Lower leg skin (tissue), 4 donors: ENCODE measurements around the gene STRIP1. TPM values are rescaled to one million over a fixed set of nuclear protein-coding genes. Genes with fewer than 3 reads are reported as not detected.
A peak's percentile ranks its signal among the peaks of the same experiment; 100 is the strongest.

Source experiments
- DNase-seq, 2 donors: peaks; one replicate each; pipeline ENCODE4 v3.0.0-alpha.2; 2019; ENCODE audit warnings: low spot score in 2 of 2
- H3K4me3 ChIP-seq: fragments of 200-600 bp; sonication (generic); 2 replicates; pipeline ENCODE4 v1.5.1; 2017; ENCODE audit warnings: mild to moderate bottlenecking, low read depth; ENCODE audit not compliant: poor library complexity, severe bottlenecking
- POLR2A ChIP-seq, 2 donors: fragments of 450-650 bp; IDR thresholded peaks; one replicate each; pipeline ENCODE4 v1.6.1; 2016 to 2017; ENCODE audit warnings: antibody characterized with exemption in 2 of 2, mild to moderate bottlenecking in 1 of 2, moderate library complexity in 1 of 2
- WGBS, 2 donors: methylation state at CpG; one replicate each; pipeline ENCODE4 v1.1.5; 2018; 5-methylcytosine and 5-hydroxymethylcytosine counted together
- intact Hi-C: fragments of 100-400 bp; cut with DNase I; formaldehyde crosslinking; loops from one replicate; pipeline ENCODE4 v1.15.0; 2023; ENCODE audit warnings: low total_unique reads
- total RNA-seq, 4 donors: library from RNA; depleted of rRNA; stranded (reverse); fragments of >200 nt; gene quantifications; one replicate each; pipeline ENCODE4 v1.1.0, GENCODE V29; 2016
- TF ChIP-seq, protein P1 (sequence below), 3 donors: fragments of 450-650 bp; IDR thresholded peaks; one replicate each; pipeline ENCODE4 v1.5.1; 2016; ENCODE audit warnings: antibody characterized with exemption in 3 of 3, mild to moderate bottlenecking in 3 of 3, moderate library complexity in 2 of 3

Gene STRIP1, protein sequence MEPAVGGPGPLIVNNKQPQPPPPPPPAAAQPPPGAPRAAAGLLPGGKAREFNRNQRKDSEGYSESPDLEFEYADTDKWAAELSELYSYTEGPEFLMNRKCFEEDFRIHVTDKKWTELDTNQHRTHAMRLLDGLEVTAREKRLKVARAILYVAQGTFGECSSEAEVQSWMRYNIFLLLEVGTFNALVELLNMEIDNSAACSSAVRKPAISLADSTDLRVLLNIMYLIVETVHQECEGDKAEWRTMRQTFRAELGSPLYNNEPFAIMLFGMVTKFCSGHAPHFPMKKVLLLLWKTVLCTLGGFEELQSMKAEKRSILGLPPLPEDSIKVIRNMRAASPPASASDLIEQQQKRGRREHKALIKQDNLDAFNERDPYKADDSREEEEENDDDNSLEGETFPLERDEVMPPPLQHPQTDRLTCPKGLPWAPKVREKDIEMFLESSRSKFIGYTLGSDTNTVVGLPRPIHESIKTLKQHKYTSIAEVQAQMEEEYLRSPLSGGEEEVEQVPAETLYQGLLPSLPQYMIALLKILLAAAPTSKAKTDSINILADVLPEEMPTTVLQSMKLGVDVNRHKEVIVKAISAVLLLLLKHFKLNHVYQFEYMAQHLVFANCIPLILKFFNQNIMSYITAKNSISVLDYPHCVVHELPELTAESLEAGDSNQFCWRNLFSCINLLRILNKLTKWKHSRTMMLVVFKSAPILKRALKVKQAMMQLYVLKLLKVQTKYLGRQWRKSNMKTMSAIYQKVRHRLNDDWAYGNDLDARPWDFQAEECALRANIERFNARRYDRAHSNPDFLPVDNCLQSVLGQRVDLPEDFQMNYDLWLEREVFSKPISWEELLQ
- total RNA-seq: 10 to 100 TPM; 45.0 to 64.1 (median 50.9) TPM

DNA sequence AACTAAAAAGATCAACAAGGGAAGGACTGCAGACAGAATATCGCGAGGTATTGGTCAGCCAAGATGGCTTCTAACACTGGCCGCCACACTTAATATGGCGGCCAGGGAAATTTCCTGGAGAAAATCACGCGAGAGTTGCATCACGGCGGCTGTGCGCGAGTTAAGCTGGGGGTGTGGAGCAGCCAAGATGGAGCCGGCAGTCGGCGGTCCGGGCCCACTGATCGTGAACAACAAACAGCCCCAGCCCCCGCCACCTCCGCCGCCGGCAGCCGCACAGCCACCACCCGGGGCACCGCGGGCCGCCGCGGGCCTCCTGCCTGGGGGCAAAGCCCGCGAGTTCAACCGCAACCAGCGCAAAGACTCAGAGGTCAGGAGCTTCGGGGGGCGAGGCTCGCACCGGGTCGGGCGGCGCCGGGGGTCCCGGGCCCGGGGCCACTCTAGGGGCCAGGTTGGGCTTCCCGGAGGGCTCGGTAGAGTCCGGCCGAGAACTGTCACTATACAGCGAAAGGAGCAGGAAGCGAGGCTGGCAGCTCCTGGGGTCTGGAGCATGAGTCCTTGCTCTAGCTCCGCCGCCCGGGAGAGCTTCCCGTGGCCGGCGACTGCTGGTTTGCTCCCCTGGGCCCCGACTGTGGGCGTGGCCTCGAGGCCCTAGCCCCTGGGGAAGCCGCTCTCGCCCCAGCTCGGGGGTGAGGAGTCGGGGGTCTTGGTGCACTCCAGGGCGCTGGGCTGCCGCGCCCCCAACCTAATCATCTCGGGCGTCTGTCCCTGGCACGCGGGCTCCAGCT lies at the start of gene STRIP1:
TSS of gene STRIP1 (plus strand) at position 174 of the 785 bp plus-strand sequence. CDS start at position 188, 14 bp downstream.
- intact Hi-C loops: no loop called here
- WGBS, 2 donors: 0 to 1% methylated on average over 21 to 30 of the region's 66 CpGs
- DNase-seq: peak; percentile 94 to 98
- peak within 1 kb of the TSS; percentile 100 for H3K4me3 ChIP-seq
- TF ChIP-seq POLR2A (IDR thresholded peaks at IDR 0.05): no peak
- TF ChIP-seq, protein P1, sequence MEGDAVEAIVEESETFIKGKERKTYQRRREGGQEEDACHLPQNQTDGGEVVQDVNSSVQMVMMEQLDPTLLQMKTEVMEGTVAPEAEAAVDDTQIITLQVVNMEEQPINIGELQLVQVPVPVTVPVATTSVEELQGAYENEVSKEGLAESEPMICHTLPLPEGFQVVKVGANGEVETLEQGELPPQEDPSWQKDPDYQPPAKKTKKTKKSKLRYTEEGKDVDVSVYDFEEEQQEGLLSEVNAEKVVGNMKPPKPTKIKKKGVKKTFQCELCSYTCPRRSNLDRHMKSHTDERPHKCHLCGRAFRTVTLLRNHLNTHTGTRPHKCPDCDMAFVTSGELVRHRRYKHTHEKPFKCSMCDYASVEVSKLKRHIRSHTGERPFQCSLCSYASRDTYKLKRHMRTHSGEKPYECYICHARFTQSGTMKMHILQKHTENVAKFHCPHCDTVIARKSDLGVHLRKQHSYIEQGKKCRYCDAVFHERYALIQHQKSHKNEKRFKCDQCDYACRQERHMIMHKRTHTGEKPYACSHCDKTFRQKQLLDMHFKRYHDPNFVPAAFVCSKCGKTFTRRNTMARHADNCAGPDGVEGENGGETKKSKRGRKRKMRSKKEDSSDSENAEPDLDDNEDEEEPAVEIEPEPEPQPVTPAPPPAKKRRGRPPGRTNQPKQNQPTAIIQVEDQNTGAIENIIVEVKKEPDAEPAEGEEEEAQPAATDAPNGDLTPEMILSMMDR (IDR thresholded peaks at IDR 0.05): no peak

DNA sequence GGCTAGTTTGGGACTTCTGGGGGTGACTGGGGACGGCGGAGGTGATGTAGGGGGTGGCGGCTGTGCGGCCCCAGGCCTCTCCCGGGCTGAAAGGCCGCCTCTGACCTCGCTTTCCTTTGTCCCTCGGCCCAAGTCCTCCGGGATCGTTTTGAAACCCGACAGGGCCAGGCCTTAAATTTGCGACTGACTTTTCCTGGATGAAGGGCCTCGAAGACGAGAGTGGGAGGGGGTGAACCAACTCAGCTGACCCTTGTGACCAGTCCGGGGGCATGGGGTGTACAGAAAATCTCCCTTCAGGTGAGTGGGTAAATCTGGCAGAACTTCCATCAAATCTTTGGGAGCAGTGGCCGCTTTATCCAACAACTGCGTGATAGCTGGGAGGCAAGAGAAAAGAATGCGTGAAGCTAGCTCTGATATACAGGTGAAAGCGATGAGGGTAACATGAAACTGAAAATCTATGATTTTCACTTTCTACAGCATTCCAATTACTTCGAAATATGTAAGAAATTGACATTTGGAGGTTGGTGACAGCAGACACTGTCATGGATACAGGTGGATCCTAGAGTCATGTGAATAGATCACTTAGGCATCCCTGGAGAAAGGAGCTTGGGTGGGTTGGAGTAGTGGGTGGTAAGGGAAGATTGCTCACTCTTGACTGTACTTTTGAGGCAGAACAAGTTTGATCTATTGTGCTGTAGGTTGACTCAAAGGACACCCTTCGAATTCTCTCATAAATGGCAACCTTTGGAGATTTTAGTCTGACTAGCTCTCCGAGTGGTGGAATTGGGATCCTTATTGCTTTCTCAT lies 49.0 kb upstream of the STRIP1 start:
- intact Hi-C loops: loop anchor here (2.0 to 10.0 kb wide), 3 partner anchors 209 to 441 kb away; partner anchors contain the start of gene GNAI3
- peak overlapping the region; percentile 79 for H3K4me3 ChIP-seq
- no peak for DNase-seq
- WGBS, 2 donors: 6 to 7% methylated on average over 21 to 22 of the region's 22 CpGs
- TF ChIP-seq POLR2A (IDR thresholded peaks at IDR 0.05): no peak
- TF ChIP-seq, protein P1 (IDR thresholded peaks at IDR 0.05): no peak

- no peak for TF ChIP-seq POLR2A (IDR thresholded peaks at IDR 0.05)
- TF ChIP-seq, protein P1 (IDR thresholded peaks at IDR 0.05): no peak
- H3K4me3 ChIP-seq: no peak overlapping the region
- intact Hi-C loops: loop anchor here (10.0 kb wide), 2 partner anchors 351 to 441 kb away; partner anchors contain the start of gene GNAI3
- no peak for DNase-seq
- 73 to 85% methylated on average over 3 of the region's 3 CpGs for WGBS, 2 donors
These were observed 48.4 kb upstream of the STRIP1 start for GRCh38 chr1:109986054-109986444.

GRCh38 chr1:109988349-109988914 lies 46.0 kb upstream of the STRIP1 start:
- TF ChIP-seq, protein P1 (IDR thresholded peaks at IDR 0.05): no peak
- no peak for TF ChIP-seq POLR2A (IDR thresholded peaks at IDR 0.05)
- WGBS, 2 donors: 86 to 91% methylated on average over 3 of the region's 3 CpGs
- DNase-seq: no peak
- H3K4me3 ChIP-seq: no peak overlapping the region
- intact Hi-C loops: loop anchor here (10.0 kb wide), 2 partner anchors 354 to 444 kb away; partner anchors contain the start of gene GNAI3
